GM10248 (cell line): ENCODE results near the gene FBXW11.

Experiments
- CTCF ChIA-PET: fragments of 300-600 bp; sonication (Branson Sonifier 250); formaldehyde crosslinking; extraction: SDS; loops from one replicate; lab custom pipeline; 2021; ENCODE audit warnings: antibody characterized with exemption; lab: Yijun Ruan, JAX
- POLR2A ChIA-PET: fragments of 350-650 bp; sonication (Branson Sonifier 250); formaldehyde crosslinking; extraction: SDS; loops from one replicate; lab custom pipeline; 2020; ENCODE audit warnings: antibody characterized with exemption; lab: Yijun Ruan, JAX
- DNase-seq: peaks from one replicate; pipeline ENCODE4 v3.0.0; 2012; ENCODE audit errors: extremely low spot score
- TF ChIP-seq, protein P1 (sequence below): IDR thresholded peaks from 2 replicates; pipeline ENCODE4 v1.5.1; 2012; ENCODE audit warnings: mild to moderate bottlenecking, low read depth; ENCODE audit errors: extremely low read depth, missing control alignments, control extremely low read depth

Gene FBXW11

GRCh38 chr5:171911152-171911551 lies 95.3 kb downstream of the FBXW11 start:
- POLR2A ChIA-PET: no interaction called here
- no peak for DNase-seq
- TF ChIP-seq, protein P1, sequence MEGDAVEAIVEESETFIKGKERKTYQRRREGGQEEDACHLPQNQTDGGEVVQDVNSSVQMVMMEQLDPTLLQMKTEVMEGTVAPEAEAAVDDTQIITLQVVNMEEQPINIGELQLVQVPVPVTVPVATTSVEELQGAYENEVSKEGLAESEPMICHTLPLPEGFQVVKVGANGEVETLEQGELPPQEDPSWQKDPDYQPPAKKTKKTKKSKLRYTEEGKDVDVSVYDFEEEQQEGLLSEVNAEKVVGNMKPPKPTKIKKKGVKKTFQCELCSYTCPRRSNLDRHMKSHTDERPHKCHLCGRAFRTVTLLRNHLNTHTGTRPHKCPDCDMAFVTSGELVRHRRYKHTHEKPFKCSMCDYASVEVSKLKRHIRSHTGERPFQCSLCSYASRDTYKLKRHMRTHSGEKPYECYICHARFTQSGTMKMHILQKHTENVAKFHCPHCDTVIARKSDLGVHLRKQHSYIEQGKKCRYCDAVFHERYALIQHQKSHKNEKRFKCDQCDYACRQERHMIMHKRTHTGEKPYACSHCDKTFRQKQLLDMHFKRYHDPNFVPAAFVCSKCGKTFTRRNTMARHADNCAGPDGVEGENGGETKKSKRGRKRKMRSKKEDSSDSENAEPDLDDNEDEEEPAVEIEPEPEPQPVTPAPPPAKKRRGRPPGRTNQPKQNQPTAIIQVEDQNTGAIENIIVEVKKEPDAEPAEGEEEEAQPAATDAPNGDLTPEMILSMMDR: no peak
- CTCF ChIA-PET: interaction anchor here (0.7 to 5.4 kb wide), 38 partner anchors 8 to 493 kb away, joined by 3 to 80 read pairs (median 6); partner anchors contain the start of genes FBXW11, FGF18, STK10 and UBTD2

GRCh38 chr5:171908638-171909037 lies 97.8 kb downstream of the FBXW11 start:
- DNase-seq: no peak
- TF ChIP-seq, protein P1: no peak
- ChIA-PET POLR2A (no interaction called here), CTCF (interaction anchor here (0.6 to 5.4 kb wide), 21 partner anchors 9 to 503 kb away, joined by 3 to 54 read pairs (median 4); partner anchors contain the start of genes FBXW11 and FGF18)

GRCh38 chr5:171907725-171908343 lies 98.6 kb downstream of the FBXW11 start:
- ChIA-PET POLR2A (no interaction called here), CTCF (interaction anchor here (0.6 to 5.4 kb wide), 26 partner anchors 9 to 1163 kb away, joined by 3 to 43 read pairs (median 4); partner anchors contain the start of genes FBXW11 and FGF18)
- TF ChIP-seq, protein P1: peak; percentile 73
- peak; percentile 25 for DNase-seq

GRCh38 chr5:171906703-171907590 lies 99.5 kb downstream of the FBXW11 start:
- CTCF ChIA-PET: interaction anchor here (0.7 to 5.4 kb wide), 21 partner anchors 8 to 1162 kb away, joined by 3 to 43 read pairs (median 4); partner anchors contain the start of genes FBXW11 and FGF18
- POLR2A ChIA-PET: interaction anchor here (0.6 to 0.7 kb wide), 2 partner anchors 40 to 112 kb away, joined by 4 to 9 read pairs; no protein-coding TSS in a partner anchor
- TF ChIP-seq, protein P1: no peak
- no peak for DNase-seq

- TF ChIP-seq, protein P1: no peak
- ChIA-PET POLR2A (interaction anchor here (0.6 to 0.7 kb wide), 2 partner anchors 39 to 113 kb away, joined by 4 to 9 read pairs; no protein-coding TSS in a partner anchor), CTCF (interaction anchor here (0.7 to 5.4 kb wide), 12 partner anchors 14 to 500 kb away, joined by 3 to 43 read pairs (median 4); partner anchors contain the start of genes FBXW11 and FGF18)
- DNase-seq: no peak
These were observed 100.3 kb downstream of the FBXW11 start for GRCh38 chr5:171906066-171906570.

DNA sequence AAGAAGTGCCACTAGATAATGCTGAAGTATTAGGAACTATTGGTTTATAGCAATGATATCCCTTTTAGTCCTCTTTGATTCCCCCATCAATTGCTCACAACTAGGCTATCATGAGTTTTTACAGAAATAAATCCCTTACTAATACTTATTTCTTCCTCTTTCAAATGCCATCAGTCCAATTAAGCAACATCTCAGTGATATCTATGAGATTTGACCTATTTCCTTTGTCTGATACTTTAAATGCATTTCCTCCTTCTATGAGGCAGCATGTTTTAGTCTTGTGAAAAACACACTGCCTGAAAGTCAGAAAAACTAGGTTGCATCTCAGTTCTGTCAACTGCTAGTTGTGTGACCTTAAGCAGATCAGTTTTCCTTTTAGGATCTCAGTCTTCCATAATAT lies 101.6 kb downstream of the FBXW11 start:
- ChIA-PET POLR2A (no interaction called here), CTCF (interaction anchor here (0.6 to 5.4 kb wide), 4 partner anchors 15 to 632 kb away, joined by 4 to 43 read pairs (median 20); partner anchors contain the start of gene FGF18)
- no peak for DNase-seq
- TF ChIP-seq, protein P1: no peak
